OCI-LY1 (cell line): ENCODE results near the gene ZCCHC9.

Source experiments
- H2AFZ ChIP-seq: fragments of 200-600 bp; sonication (generic), shearing (Covaris generic); 2 replicates; pipeline ENCODE4 v1.6.0; 2014; ENCODE audit warnings: antibody characterized with exemption, mild to moderate bottlenecking, low read length
- H3F3A ChIP-seq: fragments of 200-600 bp; sonication (generic), shearing (Covaris generic); 2 replicates; pipeline ENCODE4 v1.6.0; 2014; ENCODE audit warnings: mild to moderate bottlenecking, antibody characterized with exemption, low read length, moderate library complexity; ENCODE audit not compliant: insufficient read depth
- H3K27ac ChIP-seq: fragments of 200-600 bp; sonication (generic); 2 replicates; pipeline ENCODE4 v1.5.1; 2014; ENCODE audit warnings: low read length, mixed run types, mild to moderate bottlenecking, low read depth; ENCODE audit not compliant: poor library complexity, severe bottlenecking
- H3K27me3 ChIP-seq: fragments of 200-600 bp; sonication (generic); 2 replicates; pipeline ENCODE4 v1.6.0; 2014; ENCODE audit warnings: antibody characterized with exemption, mild to moderate bottlenecking, low read length, moderate library complexity; ENCODE audit not compliant: insufficient read depth
- H3K36me3 ChIP-seq: fragments of 200-600 bp; sonication (generic); 2 replicates; pipeline ENCODE4 v1.6.1; 2014; ENCODE audit warnings: mild to moderate bottlenecking, antibody characterized with exemption, low read length, moderate library complexity, mixed read lengths; ENCODE audit not compliant: insufficient read depth
- H3K4me1 ChIP-seq: fragments of 200-600 bp; sonication (generic); 2 replicates; pipeline ENCODE4 v1.5.1; 2014; ENCODE audit warnings: mild to moderate bottlenecking, low read length, moderate library complexity; ENCODE audit not compliant: insufficient read depth, severe bottlenecking
- H3K4me2 ChIP-seq: fragments of 200-600 bp; sonication (generic), shearing (Covaris generic); 2 replicates; pipeline ENCODE4 v1.6.1; 2014; ENCODE audit warnings: low read length
- H3K4me3 ChIP-seq: fragments of 200-600 bp; sonication (generic); 2 replicates; pipeline ENCODE4 v1.5.1; 2014; ENCODE audit warnings: low read length, low read depth, mild to moderate bottlenecking, mixed read lengths; ENCODE audit not compliant: poor library complexity, severe bottlenecking
- H3K79me2 ChIP-seq: fragments of 200-600 bp; shearing (Covaris generic); 2 replicates; pipeline ENCODE4 v1.6.1; 2016; ENCODE audit warnings: mixed run types, low read length, mixed read lengths; ENCODE audit not compliant: insufficient read depth
- H3K9ac ChIP-seq: fragments of 200-600 bp; sonication (generic), shearing (Covaris generic); 2 replicates; pipeline ENCODE4 v1.6.1; 2014; ENCODE audit warnings: mild to moderate bottlenecking, low read length, mixed read lengths
- H3K9me2 ChIP-seq: fragments of 200-600 bp; sonication (generic), shearing (Covaris generic); 2 replicates; pipeline ENCODE4 v1.6.1; 2014; ENCODE audit warnings: low read depth, mild to moderate bottlenecking, low read length, mixed read lengths
- H3K9me3 ChIP-seq: fragments of 200-600 bp; shearing (Covaris generic); 2 replicates; pipeline ENCODE4 v1.6.1; 2014; ENCODE audit warnings: low read length, mixed read lengths
- H4K20me1 ChIP-seq: fragments of 200-600 bp; sonication (generic), shearing (Covaris generic); 2 replicates; pipeline ENCODE4 v1.6.0; 2016; ENCODE audit warnings: mild to moderate bottlenecking, low read length; ENCODE audit not compliant: insufficient read depth
- CTCF ChIP-seq: fragments of 200-600 bp; sonication (generic), shearing (Covaris generic); IDR thresholded peaks from 2 replicates; pipeline ENCODE4 v1.5.1; 2017; ENCODE audit warnings: mild to moderate bottlenecking, antibody characterized with exemption, low read length, moderate library complexity, mixed read lengths
- EZH2 ChIP-seq: fragments of 200-600 bp; sonication (generic), shearing (Covaris generic); IDR thresholded peaks from 2 replicates; pipeline ENCODE4 v1.8.0; 2017; ENCODE audit warnings: borderline replicate concordance, mixed run types, mild to moderate bottlenecking, antibody characterized with exemption, low read length, moderate library complexity, mixed read lengths

The ZCCHC9 gene

GRCh38 chr5:81283976-81284375 lies 17.4 kb upstream of the ZCCHC9 start:
- Histone ChIP-seq H4K20me1 (no peaks in the 10 kb centered on the region), H3K9ac (no peak overlapping the region), H3K79me2 (peaks cover 5% of the 10 kb centered on the region; the same call in 1 of the 2 replicates), H3K4me3 (no peak overlapping the region), H2AFZ (no peak overlapping the region), H3K4me2 (no peak overlapping the region), H3K27ac (no peak overlapping the region), H3K9me3 (no peaks in the 10 kb centered on the region), H3F3A (no peaks in the 10 kb centered on the region), H3K27me3 (no peaks in the 10 kb centered on the region), H3K4me1 (peaks cover 8% of the 10 kb centered on the region), H3K36me3 (0 out of 2 replicates have a peak, but pooled peaks cover 4% of the 10 kb centered on the region), H3K9me2 (no peaks in the 10 kb centered on the region)
- TF ChIP-seq EZH2 (no peak), CTCF (no peak)

- Histone ChIP-seq H3K9ac (no peak overlapping the region), H3K79me2 (peaks cover 5% of the 10 kb centered on the region; the same call in 1 of the 2 replicates), H3K4me2 (no peak overlapping the region), H3F3A (no peaks in the 10 kb centered on the region), H3K4me1 (peaks cover 8% of the 10 kb centered on the region), H3K9me3 (no peaks in the 10 kb centered on the region), H3K27ac (no peak overlapping the region), H3K27me3 (no peaks in the 10 kb centered on the region), H3K9me2 (no peaks in the 10 kb centered on the region), H3K4me3 (no peak overlapping the region), H4K20me1 (no peaks in the 10 kb centered on the region), H3K36me3 (0 out of 2 replicates have a peak, but pooled peaks cover 4% of the 10 kb centered on the region), H2AFZ (no peak overlapping the region)
- TF ChIP-seq CTCF (no peak), EZH2 (no peak)
Observed at GRCh38 chr5:81286059-81286617, 15.2 kb upstream of the ZCCHC9 start.

GRCh38 chr5:81288021-81288433 lies 13.4 kb upstream of the ZCCHC9 start:
- Histone ChIP-seq H4K20me1 (no peaks in the 10 kb centered on the region), H2AFZ (no peak overlapping the region), H3K79me2 (peaks cover 10% of the 10 kb centered on the region; the same call in 1 of the 2 replicates), H3F3A (no peaks in the 10 kb centered on the region), H3K9me2 (no peaks in the 10 kb centered on the region), H3K9me3 (peaks cover 4% of the 10 kb centered on the region; the same call in 1 of the 2 replicates), H3K27ac (no peak overlapping the region), H3K36me3 (peaks cover 7% of the 10 kb centered on the region; the same call in 1 of the 2 replicates), H3K4me1 (peaks cover 8% of the 10 kb centered on the region), H3K4me2 (no peak overlapping the region), H3K9ac (no peak overlapping the region), H3K27me3 (no peaks in the 10 kb centered on the region), H3K4me3 (no peak overlapping the region)
- TF ChIP-seq CTCF (no peak), EZH2 (no peak)
